ENCODE results near the gene NFYC.

The NFYC gene

GRCh38 chr1:40664167-40664537, 27.4 kb upstream of the NFYC start:
- DNase-seq (ENCODE audit: low spot score): no peak
- in situ Hi-C loops (cut with MboI; ENCODE audit: low sequenced_read_pairs, unreplicated experiment): no loop called here
- TF ChIP-seq CTCF (IDR thresholded peaks at IDR 0.05; ENCODE audit: borderline replicate concordance, control extremely low read depth, extremely low read depth, insufficient read depth, missing control alignments): no peak

- in situ Hi-C loops (cut with MboI; ENCODE audit: low sequenced_read_pairs, unreplicated experiment): no loop called here
- TF ChIP-seq CTCF (IDR thresholded peaks at IDR 0.05; ENCODE audit: borderline replicate concordance, control extremely low read depth, extremely low read depth, insufficient read depth, missing control alignments): no peak
- no peak for DNase-seq (ENCODE audit: low spot score)
These were observed 26.7 kb upstream of the NFYC start for GRCh38 chr1:40664791-40665190.

GRCh38 chr1:40665335-40666171, 26.0 kb upstream of the NFYC start, which contains the start of gene RIMS3:
Gene RIMS3 (minus strand): TSS chr1:40665682. CDS start chr1:40641925, 23,757 bp downstream.
- peak; percentile 38 for TF ChIP-seq CTCF (IDR thresholded peaks at IDR 0.05; ENCODE audit: borderline replicate concordance, control extremely low read depth, extremely low read depth, insufficient read depth, missing control alignments)
- peak; percentile 98 for DNase-seq (ENCODE audit: low spot score)
- in situ Hi-C loops (cut with MboI; ENCODE audit: low sequenced_read_pairs, unreplicated experiment): no loop called here

GRCh38 chr1:40668769-40669525, 22.6 kb upstream of the NFYC start:
- DNase-seq (ENCODE audit: low spot score): peak; percentile 88
- in situ Hi-C loops (cut with MboI; ENCODE audit: low sequenced_read_pairs, unreplicated experiment): no loop called here
- TF ChIP-seq CTCF (IDR thresholded peaks at IDR 0.05; ENCODE audit: borderline replicate concordance, control extremely low read depth, extremely low read depth, insufficient read depth, missing control alignments): peak; percentile 90

- TF ChIP-seq CTCF (IDR thresholded peaks at IDR 0.05; ENCODE audit: borderline replicate concordance, control extremely low read depth, extremely low read depth, insufficient read depth, missing control alignments): no peak
- no peak for DNase-seq (ENCODE audit: low spot score)
- in situ Hi-C loops (cut with MboI; ENCODE audit: low sequenced_read_pairs, unreplicated experiment): no loop called here
These were observed 18.1 kb upstream of the NFYC start for GRCh38 chr1:40673452-40673851.

GRCh38 chr1:40676501-40676900, 15.0 kb upstream of the NFYC start:
- no peak for TF ChIP-seq CTCF (IDR thresholded peaks at IDR 0.05; ENCODE audit: borderline replicate concordance, control extremely low read depth, extremely low read depth, insufficient read depth, missing control alignments)
- in situ Hi-C loops (cut with MboI; ENCODE audit: low sequenced_read_pairs, unreplicated experiment): no loop called here
- no peak for DNase-seq (ENCODE audit: low spot score)

Data from GM13976 (cell line).